Measurements from ENCODE around the gene MICALL2.

MICALL2 gene

DNA sequence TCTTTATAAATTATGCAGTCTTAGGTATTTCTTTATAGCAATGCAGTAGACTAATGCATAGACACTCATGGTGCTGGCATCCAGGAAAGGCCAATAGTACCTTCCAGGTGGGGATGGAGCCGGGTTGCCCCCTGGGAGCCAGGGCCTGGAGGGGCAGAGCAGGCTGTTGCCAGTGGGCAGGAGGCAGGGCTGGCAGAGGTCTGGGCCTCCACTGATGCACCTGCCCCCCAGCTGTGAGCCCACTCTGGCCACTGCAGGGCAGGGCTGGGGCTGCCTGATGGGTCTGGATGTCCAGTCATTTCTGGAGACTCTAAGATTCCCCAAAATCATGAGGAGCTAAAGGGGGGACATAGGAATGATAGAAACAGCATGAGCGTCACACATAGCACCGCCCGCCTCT lies 66.7 kb downstream of the MICALL2 start:
- DNase-seq (ENCODE audit: low spot score), result no peak

DNA sequence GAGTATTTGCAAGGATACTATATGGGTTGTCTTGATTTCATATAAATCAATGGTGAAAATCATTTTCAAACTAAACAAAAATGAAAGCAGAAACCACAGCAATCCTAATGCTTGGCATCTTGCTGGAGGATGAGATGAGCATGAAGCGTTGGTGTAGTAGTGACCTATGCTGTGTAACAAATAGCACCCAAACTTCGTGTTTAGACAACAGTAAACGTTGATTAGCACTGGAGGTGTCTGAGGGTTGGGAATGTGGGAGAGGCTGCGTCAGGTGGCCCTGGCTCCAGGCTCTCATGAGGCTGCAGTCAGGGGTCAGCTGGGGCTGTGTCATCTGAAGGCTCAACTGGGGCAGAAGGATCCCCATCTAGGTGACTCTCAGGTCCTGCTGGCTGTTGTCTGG lies 67.8 kb downstream of the MICALL2 start:
- DNase-seq (ENCODE audit: low spot score), result no peak

DNA sequence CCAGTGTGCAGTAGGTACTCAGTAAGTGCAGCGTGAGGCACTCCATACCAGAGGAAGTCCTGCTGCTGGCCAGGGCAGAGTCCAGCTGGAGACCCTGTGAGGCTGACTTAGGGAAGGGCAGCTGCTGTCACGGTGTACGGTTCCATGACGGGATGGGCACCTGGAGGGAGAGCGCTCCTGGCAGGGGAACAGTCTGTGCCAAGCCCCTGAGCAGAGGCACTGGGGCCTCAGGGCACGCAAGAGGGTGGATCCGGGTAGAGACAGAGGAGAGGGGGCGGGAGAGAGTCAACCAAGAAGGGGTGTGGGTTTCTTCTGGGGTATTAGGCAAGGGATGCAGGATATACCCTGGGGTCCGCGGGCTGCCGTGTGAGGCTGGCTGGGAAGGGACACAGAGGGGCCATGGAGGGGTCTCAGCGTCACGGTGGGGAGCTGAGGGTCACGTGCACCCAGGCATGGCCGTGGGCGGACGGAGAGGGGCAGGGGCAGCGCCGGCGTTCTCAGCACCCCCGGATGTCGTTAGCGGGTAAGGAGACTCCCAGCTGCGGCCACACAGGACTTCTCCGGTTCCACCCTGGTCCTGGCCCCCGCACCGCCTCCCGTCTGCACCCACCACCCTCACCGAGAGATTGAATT lies 70.5 kb downstream of the MICALL2 start:
- DNase-seq (ENCODE audit: low spot score), result no peak

DNA sequence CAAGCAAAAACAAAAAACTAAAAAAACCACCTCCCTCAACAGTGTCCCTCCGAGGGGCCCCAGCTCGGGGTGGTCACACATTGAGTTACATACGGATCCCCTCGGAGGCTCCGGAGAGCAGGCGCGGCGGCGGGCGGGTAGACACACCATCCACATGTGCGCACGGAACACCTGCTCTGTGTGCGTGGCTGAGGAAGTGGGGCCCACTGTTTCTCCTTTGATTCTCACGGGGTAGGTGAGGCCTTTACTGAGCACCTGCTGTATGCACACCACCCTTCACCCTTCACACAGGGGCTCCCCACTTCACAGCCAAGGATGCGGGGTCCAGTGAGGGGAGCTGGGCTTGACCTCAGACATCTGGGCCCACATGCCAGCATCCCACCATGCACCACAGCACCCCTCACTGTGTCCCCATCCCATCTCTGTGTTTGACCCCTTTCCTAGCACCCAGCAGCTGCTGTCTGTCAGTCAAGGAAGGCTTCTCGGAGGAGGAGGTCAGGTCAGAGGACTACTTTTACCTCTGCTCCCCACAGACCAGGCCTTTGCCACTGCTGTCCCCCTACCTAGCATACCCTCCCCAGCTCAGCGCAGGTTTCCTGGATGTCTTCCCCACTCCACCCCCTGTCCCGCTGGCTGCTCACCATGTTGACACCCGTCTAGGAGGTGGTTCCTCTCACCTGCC lies 71.1 kb downstream of the MICALL2 start:
- no peak for DNase-seq (ENCODE audit: low spot score)

DNA sequence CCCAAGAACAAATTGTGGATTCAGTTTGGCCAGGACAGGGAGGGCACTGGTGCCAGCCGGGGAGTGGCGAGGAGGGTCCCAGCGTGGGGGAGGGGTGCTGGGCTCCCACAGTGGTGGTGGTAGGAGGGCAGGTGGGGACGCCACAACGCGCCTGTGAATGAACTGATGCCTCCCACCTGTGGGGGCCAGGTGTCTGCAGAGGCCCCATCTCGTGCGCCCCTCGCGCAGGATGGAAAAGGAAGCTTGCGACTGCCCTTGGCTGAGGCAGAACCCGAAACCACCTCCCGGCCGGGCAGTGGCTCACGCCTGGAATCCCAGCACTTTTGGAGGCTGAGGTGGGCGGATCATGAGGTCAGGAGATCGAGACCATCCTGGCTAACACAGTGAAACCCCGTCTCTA lies 72.0 kb downstream of the MICALL2 start:
- no peak for DNase-seq (ENCODE audit: low spot score)

DNA sequence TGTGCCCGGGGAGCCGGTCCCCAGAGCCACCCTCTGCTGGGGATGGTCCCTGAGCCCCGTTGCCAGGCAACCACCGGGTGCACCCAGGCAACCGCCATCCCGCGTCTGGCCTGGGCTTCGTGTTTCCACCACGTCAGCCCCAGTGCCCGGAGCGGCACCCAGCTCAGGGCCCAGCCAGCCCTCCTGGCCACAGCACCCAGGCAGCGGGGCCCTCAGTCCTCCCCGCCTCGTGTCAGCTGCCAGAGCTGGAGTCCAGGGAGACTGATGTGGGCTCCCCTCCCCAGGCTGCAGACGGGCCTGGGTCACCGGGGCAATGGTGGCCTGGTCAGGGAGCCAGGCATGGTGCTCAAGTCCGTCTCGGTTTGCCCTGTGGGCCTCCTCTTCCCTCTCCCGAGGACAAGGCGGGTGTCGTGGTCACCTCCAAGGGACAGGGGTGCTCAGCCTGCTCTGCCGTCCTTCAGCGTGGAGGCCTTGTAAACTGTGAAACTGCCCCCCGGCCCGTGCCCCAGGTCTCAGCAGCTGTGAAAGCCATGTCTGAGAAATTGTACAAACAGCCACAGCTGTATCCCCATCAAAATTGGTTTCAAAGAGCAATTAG lies 72.5 kb downstream of the MICALL2 start:
- DNase-seq (ENCODE audit: low spot score), result no peak

DNA sequence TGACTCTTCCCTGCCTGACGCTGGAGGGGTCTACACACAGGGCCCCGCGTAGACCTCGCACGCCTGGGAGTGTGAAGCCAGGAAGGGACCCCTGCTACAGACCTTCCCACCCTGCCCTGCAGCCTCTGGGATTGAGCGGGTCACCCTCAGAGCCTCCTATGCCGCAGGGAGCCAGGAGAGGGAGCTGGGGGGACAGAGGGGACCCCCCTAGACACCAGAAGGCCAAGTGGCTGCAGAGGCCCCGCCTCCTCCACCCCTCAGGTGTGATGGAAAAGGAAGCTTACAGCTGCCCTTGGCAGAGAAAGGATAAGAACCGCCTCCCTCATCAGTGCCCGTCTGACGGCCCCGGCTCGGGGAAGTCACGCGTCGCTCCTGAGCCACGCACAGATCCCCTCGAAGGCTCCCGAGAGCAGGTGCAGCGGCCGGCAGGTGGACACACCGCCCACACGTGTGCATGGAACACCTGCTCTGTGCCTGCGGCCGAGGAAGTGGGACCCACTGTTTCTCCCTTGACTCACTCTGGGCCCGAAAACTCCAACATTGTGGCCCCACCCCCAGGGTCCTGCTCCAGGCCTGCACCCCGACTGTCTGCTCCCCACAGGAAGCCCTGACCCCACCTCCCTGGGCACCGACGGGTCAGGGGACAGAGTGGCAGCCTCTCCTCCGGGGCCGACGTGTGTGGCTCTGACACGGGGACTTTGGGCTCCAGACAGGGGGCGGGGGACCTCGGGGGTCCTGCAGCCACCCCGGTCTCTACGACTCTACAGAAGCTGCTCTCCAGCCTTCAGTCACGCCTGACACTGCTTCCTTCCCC lies 73.3 kb downstream of the MICALL2 start:
- no peak for DNase-seq (ENCODE audit: low spot score)

DNA sequence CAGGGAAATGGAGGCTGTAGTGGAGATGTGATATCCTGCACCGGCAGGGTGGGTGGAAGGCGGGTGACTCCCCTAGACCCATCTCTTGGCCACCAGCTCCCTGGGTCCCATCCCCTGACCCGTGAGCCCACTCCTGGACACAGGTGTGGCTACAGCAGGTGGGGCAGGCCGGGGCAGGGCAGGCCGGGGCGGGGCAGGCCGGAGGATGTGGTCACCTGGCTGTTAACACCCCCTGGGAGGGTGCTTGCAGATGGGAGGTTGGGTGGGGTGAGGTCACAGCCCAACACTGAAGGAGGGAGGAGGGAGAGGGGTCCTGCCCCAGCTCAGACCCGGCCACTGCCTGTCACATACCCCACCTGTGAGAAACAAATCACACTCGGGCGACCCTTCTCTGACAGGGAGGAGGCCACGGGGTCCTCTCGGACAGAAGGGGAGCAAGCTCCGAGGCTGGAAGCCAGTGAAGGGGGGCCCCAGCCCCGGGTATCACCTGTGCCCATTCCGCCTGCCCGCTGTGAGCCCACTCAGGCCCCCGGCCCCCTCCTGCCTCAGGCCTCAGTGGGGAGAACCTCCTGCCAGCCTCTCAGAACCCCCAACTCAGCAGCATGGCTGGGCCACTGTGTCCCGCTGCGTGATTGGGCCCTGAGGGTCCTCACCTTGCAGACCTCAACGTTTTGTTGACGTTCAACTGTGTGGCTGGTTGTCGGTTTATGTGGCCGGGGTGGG lies 74.0 kb downstream of the MICALL2 start:
- no peak for DNase-seq (ENCODE audit: low spot score)

Data from HuH-7.5 (cell line).